H9 (cell line): ENCODE measurements around the gene SCN10A. TPM values are rescaled to one million over a fixed set of nuclear protein-coding genes. Genes with fewer than 3 reads are reported as not detected.

Experiments used
- DNase-seq: peaks from one replicate; pipeline ENCODE4 v3.0.0-alpha.2; 2017
- H2AFZ ChIP-seq: one replicate; pipeline ENCODE4 v1.6.1; 2013; ENCODE audit warnings: mild to moderate bottlenecking, low read length, control low read depth, moderate library complexity
- H2AK5ac ChIP-seq: 2 replicates; pipeline ENCODE4 v1.6.1; 2013; ENCODE audit warnings: low read length, control low read depth, mixed read lengths; ENCODE audit not compliant: insufficient read length
- H2BK120ac ChIP-seq: one replicate; pipeline ENCODE4 v1.6.1; 2013; ENCODE audit warnings: low read depth, mild to moderate bottlenecking, low read length, control low read depth, inconsistent platforms; ENCODE audit not compliant: poor library complexity, severe bottlenecking
- H2BK12ac ChIP-seq: 2 replicates; pipeline ENCODE4 v1.6.1; 2013; ENCODE audit warnings: low read length, control low read depth, mixed read lengths, low read depth; ENCODE audit not compliant: insufficient read length
- H2BK15ac ChIP-seq: 2 replicates; pipeline ENCODE4 v1.6.1; 2013; ENCODE audit warnings: low read depth, low read length, control low read depth
- H2BK20ac ChIP-seq: one replicate; pipeline ENCODE4 v1.6.1; 2013; ENCODE audit warnings: low read depth, mild to moderate bottlenecking, low read length, control low read depth, inconsistent platforms; ENCODE audit not compliant: poor library complexity, severe bottlenecking
- H2BK5ac ChIP-seq: 2 replicates; pipeline ENCODE4 v1.6.1; 2013; ENCODE audit warnings: low read length, control low read depth, mixed read lengths; ENCODE audit not compliant: insufficient read length
- H3K14ac ChIP-seq: 2 replicates; pipeline ENCODE4 v1.6.1; 2013; ENCODE audit warnings: low read length, control low read depth; ENCODE audit not compliant: insufficient read depth
- H3K18ac ChIP-seq: 2 replicates; pipeline ENCODE4 v1.6.1; 2013; ENCODE audit warnings: low read depth, mild to moderate bottlenecking, mixed read lengths, low read length, control low read depth; ENCODE audit not compliant: insufficient read length
- H3K23ac ChIP-seq: 2 replicates; pipeline ENCODE4 v1.6.1; 2013; ENCODE audit warnings: low read length, control low read depth, mixed read lengths, low read depth; ENCODE audit not compliant: insufficient read length
- H3K23me2 ChIP-seq: 2 replicates; pipeline ENCODE4 v1.6.1; 2013; ENCODE audit warnings: low read depth, mild to moderate bottlenecking, mixed read lengths, low read length, control low read depth; ENCODE audit not compliant: insufficient read length, poor library complexity, severe bottlenecking
- H3K27ac ChIP-seq: 2 replicates; pipeline ENCODE4 v1.5.1; 2013; ENCODE audit warnings: low read length, control low read depth, mixed read lengths, low read depth; ENCODE audit not compliant: insufficient read length
- H3K27me3 ChIP-seq: 2 replicates; pipeline ENCODE4 v1.6.1; 2013; ENCODE audit warnings: low read length, control low read depth, inconsistent platforms; ENCODE audit not compliant: insufficient read depth
- H3K4ac ChIP-seq: 2 replicates; pipeline ENCODE4 v1.6.1; 2013; ENCODE audit warnings: low read depth, mild to moderate bottlenecking, control low read depth, inconsistent platforms, low read length, moderate library complexity
- H3K4me1 ChIP-seq: 2 replicates; pipeline ENCODE4 v1.6.1; 2013; ENCODE audit warnings: low read length, control low read depth, inconsistent platforms; ENCODE audit not compliant: insufficient read depth
- H3K4me2 ChIP-seq: 2 replicates; pipeline ENCODE4 v1.6.1; 2013; ENCODE audit warnings: low read length, control low read depth, mixed read lengths; ENCODE audit not compliant: insufficient read length, insufficient read depth
- H3K56ac ChIP-seq: 2 replicates; pipeline ENCODE4 v1.6.1; 2013; ENCODE audit warnings: low read depth, mild to moderate bottlenecking, mixed read lengths, low read length, control low read depth; ENCODE audit not compliant: insufficient read length
- H3K79me1 ChIP-seq: 2 replicates; pipeline ENCODE4 v1.6.1; 2013; ENCODE audit warnings: low read depth, mild to moderate bottlenecking, moderate library complexity, low read length, control low read depth, inconsistent platforms; ENCODE audit not compliant: insufficient read depth, poor library complexity, severe bottlenecking
- H3K79me2 ChIP-seq: 2 replicates; pipeline ENCODE4 v1.6.1; 2013; ENCODE audit warnings: low read length, control low read depth, inconsistent platforms; ENCODE audit not compliant: insufficient read depth
- H3K9ac ChIP-seq: 2 replicates; pipeline ENCODE4 v1.6.1; 2013; ENCODE audit warnings: low read length, control low read depth, mixed read lengths; ENCODE audit not compliant: insufficient read length; ENCODE audit errors: extremely low read depth
- H3K9me3 ChIP-seq: one replicate; pipeline ENCODE4 v1.6.1; 2013; ENCODE audit warnings: low read depth, low read length, inconsistent platforms; ENCODE audit not compliant: control insufficient read depth
- H3T11ph ChIP-seq: one replicate; pipeline ENCODE4 v1.6.1; 2013; ENCODE audit warnings: mild to moderate bottlenecking, low read length, control low read depth, inconsistent platforms
- H4K20me1 ChIP-seq: one replicate; pipeline ENCODE4 v1.6.1; 2013; ENCODE audit not compliant: control insufficient read depth, insufficient read length, insufficient read depth
- H4K5ac ChIP-seq: 2 replicates; pipeline ENCODE4 v1.6.1; 2013; ENCODE audit warnings: low read depth, mild to moderate bottlenecking, mixed read lengths, low read length, control low read depth; ENCODE audit not compliant: insufficient read length
- H4K8ac ChIP-seq: replicated peaks from 2 replicates; pipeline ENCODE4 v1.6.1; 2013; ENCODE audit warnings: low read length, control low read depth, mixed read lengths, low read depth; ENCODE audit not compliant: insufficient read length
- H4K91ac ChIP-seq: 2 replicates; pipeline ENCODE4 v1.6.1; 2013; ENCODE audit warnings: low read depth, mild to moderate bottlenecking, moderate library complexity, mixed read lengths, low read length, control low read depth; ENCODE audit not compliant: insufficient read length
- H3K27ac Mint-ChIP-seq, 3 experiments: 2 replicates in 2 of 3; 3 replicates in 1 of 3; pipeline ENCODE4 v1.8.0; 2020 to 2021; ENCODE audit warnings: mixed read lengths in 3 of 3, mild to moderate bottlenecking in 1 of 3, moderate library complexity in 1 of 3
- H3K27me3 Mint-ChIP-seq: 2 replicates; pipeline ENCODE4 v1.8.0; 2021; ENCODE audit warnings: low read depth, mild to moderate bottlenecking, moderate library complexity, mixed read lengths
- H3K36me3 Mint-ChIP-seq, 3 experiments: 2 replicates in 2 of 3; 3 replicates in 1 of 3; pipeline ENCODE4 v1.8.0; 2020 to 2021; ENCODE audit warnings: low read depth in 3 of 3, mixed read lengths in 3 of 3; ENCODE audit not compliant: insufficient read depth in 1 of 3
- H3K4me1 Mint-ChIP-seq, 2 experiments: 2 replicates each; pipeline ENCODE4 v1.8.0; 2020; ENCODE audit warnings: mixed read lengths in 2 of 2
- H3K4me3 Mint-ChIP-seq, 2 experiments: 2 replicates in 1 of 2; 3 replicates in 1 of 2; pipeline ENCODE4 v1.8.0; 2020 to 2021; ENCODE audit warnings: mild to moderate bottlenecking in 2 of 2, mixed read lengths in 2 of 2, moderate library complexity in 1 of 2
- H3K9me3 Mint-ChIP-seq, 2 experiments: 2 replicates in 1 of 2; 3 replicates in 1 of 2; pipeline ENCODE4 v1.8.0; 2020; ENCODE audit warnings: mild to moderate bottlenecking in 2 of 2, mixed read lengths in 2 of 2, moderate library complexity in 1 of 2
- WGBS: extraction: QIAGEN DNeasy Blood & Tissue Kit; methylation state at CpG from one replicate; pipeline ENCODE4 v1.1.7; 2013; ENCODE audit warnings: missing lambda C conversion rate, low lambda C conversion rate, mixed read lengths; ENCODE audit not compliant: insufficient read length; ENCODE audit errors: extremely low coverage; 5-methylcytosine and 5-hydroxymethylcytosine counted together
- total RNA-seq: library from RNA; stranded (reverse); gene quantifications from 2 replicates; pipeline ENCODE4 v1.2.1, GENCODE V29; 2021
- TF ChIP-seq, protein P1 (sequence below): fragments of 200-600 bp; sonication (generic); conservative IDR thresholded peaks from 3 replicates; pipeline ENCODE4 v1.8.0; 2021; ENCODE audit warnings: antibody characterized with exemption, mild to moderate bottlenecking

Gene SCN10A
- total RNA-seq, 1 experiment from 2014 or later: not detected

DNA sequence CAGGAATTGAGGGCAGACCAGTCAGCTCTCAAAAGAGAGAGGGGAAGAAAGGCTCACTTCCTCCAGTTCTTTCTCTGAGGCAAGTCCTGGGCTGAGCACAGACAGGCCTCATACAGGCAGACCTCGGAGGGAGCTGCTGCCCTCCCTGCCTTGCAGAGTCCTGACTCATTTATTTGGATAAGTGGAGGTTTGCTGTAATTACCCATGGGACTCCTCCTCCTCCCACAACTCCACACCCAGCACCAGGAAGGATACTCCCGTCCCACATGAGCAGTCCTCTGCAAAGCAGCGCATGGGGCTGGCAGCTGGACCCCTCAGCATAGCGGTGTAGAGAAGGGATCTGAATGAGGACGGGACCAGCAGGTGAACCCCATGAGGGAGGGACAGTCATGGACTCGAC lies 13.4 kb upstream of the SCN10A start:
- Mint-ChIP-seq H3K4me1 (peaks cover 7 to 17% of the 10 kb centered on the region in 2 experiments), H3K27ac (no peak overlapping the region), H3K27me3 (peaks cover 4% of the 10 kb centered on the region), H3K36me3 (no peaks in the 10 kb centered on the region), H3K4me3 (no peak overlapping the region), H3K9me3 (0 out of 5 replicates have a peak, but pooled peaks cover 0 to 3% of the 10 kb centered on the region in 2 experiments)
- Histone ChIP-seq H4K5ac (no peak overlapping the region), H3K23me2 (no peaks in the 10 kb centered on the region), H3K18ac (no peak overlapping the region), H2BK15ac (no peak overlapping the region), H3K79me1 (no peaks in the 10 kb centered on the region), H3T11ph (no peak overlapping the region), H3K4me1 (peaks cover 1% of the 10 kb centered on the region; the same call in 1 of the 2 replicates), H3K79me2 (no peaks in the 10 kb centered on the region), H4K20me1 (no peaks in the 10 kb centered on the region), H2BK12ac (no peak overlapping the region), H3K14ac (0 out of 2 replicates have a peak overlapping the region, but pooled peaks have one; percentile 18), H3K27ac (no peak overlapping the region), H3K9ac (no peak overlapping the region), H3K27me3 (no peaks in the 10 kb centered on the region), H3K4me2 (no peak overlapping the region), H2AK5ac (no peak overlapping the region), H2BK5ac (no peak overlapping the region), H3K9me3 (no peaks in the 10 kb centered on the region), H4K8ac (no peak overlapping the region), H3K56ac (no peak overlapping the region), H2BK20ac (no peak overlapping the region), H4K91ac (no peak overlapping the region), H2BK120ac (no peak overlapping the region), H3K23ac (no peak overlapping the region), H2AFZ (no peak overlapping the region), H3K4ac (no peak overlapping the region)
- no peak for DNase-seq
- WGBS: no CpG with 5 or more reads among the region's 6 CpGs
- TF ChIP-seq, protein P1, sequence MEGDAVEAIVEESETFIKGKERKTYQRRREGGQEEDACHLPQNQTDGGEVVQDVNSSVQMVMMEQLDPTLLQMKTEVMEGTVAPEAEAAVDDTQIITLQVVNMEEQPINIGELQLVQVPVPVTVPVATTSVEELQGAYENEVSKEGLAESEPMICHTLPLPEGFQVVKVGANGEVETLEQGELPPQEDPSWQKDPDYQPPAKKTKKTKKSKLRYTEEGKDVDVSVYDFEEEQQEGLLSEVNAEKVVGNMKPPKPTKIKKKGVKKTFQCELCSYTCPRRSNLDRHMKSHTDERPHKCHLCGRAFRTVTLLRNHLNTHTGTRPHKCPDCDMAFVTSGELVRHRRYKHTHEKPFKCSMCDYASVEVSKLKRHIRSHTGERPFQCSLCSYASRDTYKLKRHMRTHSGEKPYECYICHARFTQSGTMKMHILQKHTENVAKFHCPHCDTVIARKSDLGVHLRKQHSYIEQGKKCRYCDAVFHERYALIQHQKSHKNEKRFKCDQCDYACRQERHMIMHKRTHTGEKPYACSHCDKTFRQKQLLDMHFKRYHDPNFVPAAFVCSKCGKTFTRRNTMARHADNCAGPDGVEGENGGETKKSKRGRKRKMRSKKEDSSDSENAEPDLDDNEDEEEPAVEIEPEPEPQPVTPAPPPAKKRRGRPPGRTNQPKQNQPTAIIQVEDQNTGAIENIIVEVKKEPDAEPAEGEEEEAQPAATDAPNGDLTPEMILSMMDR: no peak
